ENCODE results near the gene CCDC63.

DNA sequence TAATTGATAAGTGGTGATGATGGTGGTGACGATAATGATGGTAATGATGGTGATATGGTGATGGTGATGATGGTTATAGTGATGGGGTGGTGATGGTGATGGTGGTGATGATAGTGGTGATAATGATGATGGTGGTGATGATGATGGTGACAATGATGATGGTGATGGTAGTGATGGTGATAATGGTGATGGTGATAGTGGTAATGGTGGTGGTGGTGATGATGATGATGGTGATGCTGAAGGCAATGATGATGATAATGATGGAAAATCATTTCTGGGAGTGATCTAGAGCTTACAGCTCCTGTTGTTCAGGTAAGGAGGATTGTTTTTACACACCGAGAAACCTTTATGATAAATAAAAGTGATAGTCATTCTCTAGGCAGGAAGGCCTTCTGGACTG lies 33.9 kb downstream of the CCDC63 start:
- TF ChIP-seq SMC3 (IDR thresholded peaks at IDR 0.05; ENCODE audit: low read depth, low read length) (no peak), YY1 (IDR thresholded peaks at IDR 0.05; ENCODE audit: low read depth) (no peak), CTCF (IDR thresholded peaks at IDR 0.05) (no peak), RFX5 (IDR thresholded peaks at IDR 0.05; ENCODE audit: low read length) (no peak), JUND (IDR thresholded peaks at IDR 0.05) (no peak), MAX (IDR thresholded peaks at IDR 0.05; ENCODE audit: low read depth) (no peak)

Data from SK-N-SH (cell line).